SK-N-SH (cell line): ENCODE results near the gene WDR91. TPM values are rescaled to one million over a fixed set of nuclear protein-coding genes. Genes with fewer than 3 reads are reported as not detected.
A peak's percentile ranks its signal among the peaks of the same experiment; 100 is the strongest.

Experiments used
- CTCF ChIA-PET: fragments of 300-600, 350-600 bp; formaldehyde crosslinking; extraction: SDS; loops from one replicate; lab custom pipeline; 2021; lab: Yijun Ruan, JAX
- POLR2A ChIA-PET: fragments of 350-600 bp; sonication (Branson Sonifier 250); formaldehyde crosslinking; extraction: SDS; loops from one replicate; lab custom pipeline; 2020; ENCODE audit warnings: antibody characterized with exemption, inconsistent platforms; lab: Yijun Ruan, JAX
- DNase-seq: peaks from one replicate; pipeline ENCODE4 v3.0.0; 2012
- H2AFZ ChIP-seq: fragments of 200-600 bp; sonication (generic); 2 replicates; pipeline ENCODE4 v1.8.1; 2016; ENCODE audit warnings: antibody characterized with exemption, mild to moderate bottlenecking, low read depth
- H3F3A ChIP-seq: fragments of 200-600 bp; sonication (generic); replicated peaks from 2 replicates; pipeline ENCODE3; 2016; ENCODE audit warnings: antibody characterized with exemption, mild to moderate bottlenecking; ENCODE audit not compliant: insufficient read depth
- H3K27ac ChIP-seq, 2 experiments: fragments of 200-500 bp in 1 of 2; fragments of 200-600 bp in 1 of 2; sonication (Bioruptor generic) in 1 of 2; sonication (generic), shearing (Covaris generic) in 1 of 2; 2 replicates each; pipeline versions ENCODE4 v1.5.1 to v1.6.1; 2014 to 2016; ENCODE audit warnings: low read depth in 2 of 2, inconsistent platforms in 1 of 2, low read length in 1 of 2, mild to moderate bottlenecking in 1 of 2, mixed read lengths in 1 of 2
- H3K27me3 ChIP-seq: fragments of 200-600 bp; sonication (generic), shearing (Covaris generic); 2 replicates; pipeline ENCODE4 v1.6.1; 2016; ENCODE audit warnings: mixed run types; ENCODE audit not compliant: insufficient read depth
- H3K36me3 ChIP-seq, 2 experiments: fragments of 200-500 bp in 1 of 2; fragments of 200-600 bp in 1 of 2; sonication (Bioruptor generic) in 1 of 2; sonication (generic) in 1 of 2; replicated peaks in 1 of 2; 2 replicates each; pipeline versions ENCODE3 to v1.5.1; 2014 to 2016; ENCODE audit warnings: low read length in 1 of 2, mild to moderate bottlenecking in 1 of 2; ENCODE audit not compliant: insufficient read depth in 2 of 2, control insufficient read depth in 1 of 2
- H3K4me1 ChIP-seq, 2 experiments: fragments of 200-500 bp in 1 of 2; fragments of 200-600 bp in 1 of 2; sonication (Bioruptor generic) in 1 of 2; sonication (generic), shearing (Covaris generic) in 1 of 2; 2 replicates each; pipeline versions ENCODE4 v1.5.1 to v1.6.1; 2014 to 2016; ENCODE audit warnings: low read depth in 1 of 2, low read length in 1 of 2, mixed run types in 1 of 2; ENCODE audit not compliant: insufficient read depth in 2 of 2, control insufficient read depth in 1 of 2
- H3K4me2 ChIP-seq: fragments of 200-600 bp; sonication (generic), shearing (Covaris generic); 2 replicates; pipeline ENCODE4 v1.6.1; 2017; ENCODE audit warnings: mixed run types
- H3K4me3 ChIP-seq, 2 experiments: fragments of 200-500 bp in 1 of 2; fragments of 200-600 bp in 1 of 2; sonication (Bioruptor generic) in 1 of 2; sonication (generic), shearing (Covaris generic) in 1 of 2; 2 replicates each; pipeline versions ENCODE4 v1.5.1 to v1.8.1; 2014 to 2016; ENCODE audit warnings: low read depth in 2 of 2, inconsistent platforms in 1 of 2, low read length in 1 of 2, mild to moderate bottlenecking in 1 of 2, mixed read lengths in 1 of 2, moderate library complexity in 1 of 2
- H3K79me2 ChIP-seq: fragments of 200-600 bp; sonication (generic); 2 replicates; pipeline ENCODE4 v1.8.1; 2017; ENCODE audit warnings: mild to moderate bottlenecking; ENCODE audit not compliant: insufficient read depth
- H3K9ac ChIP-seq: fragments of 200-600 bp; sonication (generic); 2 replicates; pipeline ENCODE4 v1.6.1; 2017; ENCODE audit warnings: mixed run types
- H3K9me2 ChIP-seq: fragments of 200-600 bp; sonication (generic); 2 replicates; pipeline ENCODE4 v1.6.1; 2017; ENCODE audit warnings: mixed run types
- H3K9me3 ChIP-seq: fragments of 200-600 bp; sonication (generic); 2 replicates; pipeline ENCODE4 v1.6.1; 2017; ENCODE audit warnings: mixed run types, mild to moderate bottlenecking, moderate library complexity
- H4K20me1 ChIP-seq: fragments of 200-600 bp; sonication (generic); 2 replicates; pipeline ENCODE4 v1.6.1; 2017; ENCODE audit warnings: mild to moderate bottlenecking, mixed run types; ENCODE audit not compliant: insufficient read depth
- FOXM1 ChIP-seq: IDR thresholded peaks from 2 replicates; pipeline ENCODE4 v1.4.0; 2012; ENCODE audit warnings: low read depth, mild to moderate bottlenecking
- MAX ChIP-seq: IDR thresholded peaks from 2 replicates; pipeline ENCODE4 v1.4.0; 2012; ENCODE audit warnings: low read depth
- MXI1 ChIP-seq: IDR thresholded peaks from 2 replicates; pipeline ENCODE4 v1.6.1; 2012; ENCODE audit warnings: mild to moderate bottlenecking, low read depth, low read length, improper control_type of control experiment
- NFIC ChIP-seq: IDR thresholded peaks from 2 replicates; pipeline ENCODE4 v1.4.0; 2012; ENCODE audit warnings: borderline replicate concordance
- RXRA ChIP-seq: IDR thresholded peaks from 2 replicates; pipeline ENCODE4 v1.4.0; 2012; ENCODE audit warnings: low read depth, mild to moderate bottlenecking, borderline replicate concordance
- SMC3 ChIP-seq: IDR thresholded peaks from 2 replicates; pipeline ENCODE4 v1.6.1; 2012; ENCODE audit warnings: low read depth, low read length, improper control_type of control experiment
- YY1 ChIP-seq: IDR thresholded peaks from 2 replicates; pipeline ENCODE4 v1.4.0; 2012; ENCODE audit warnings: low read depth, mild to moderate bottlenecking
- WGBS: methylation state at CpG from one replicate; pipeline ENCODE4 v1.1.6; 2017; ENCODE audit warnings: low lambda C conversion rate; 5-methylcytosine and 5-hydroxymethylcytosine counted together
- polyA plus RNA-seq, 3 experiments: library from polyadenylated mRNA; depleted of rRNA; stranded (reverse); fragments of >200 nt; gene quantifications; 2 replicates each; pipeline ENCODE4 v1.2.3, GENCODE V29; 2012
- TF ChIP-seq, protein P1 (sequence below): IDR thresholded peaks from 2 replicates; pipeline ENCODE4; 2012

The WDR91 gene
- polyA plus RNA-seq, 1 of the 3 experiments (the other 2 are of a cell fraction), result 8.4 TPM

GRCh38 chr7:135162382-135163001 lies 48.8 kb downstream of the WDR91 start:
- Histone ChIP-seq H3K27ac (no peak overlapping the region), H3F3A (peaks cover 6% of the 10 kb centered on the region), H3K9me3 (no peaks in the 10 kb centered on the region), H3K4me3 (no peak overlapping the region), H3K4me1 (peaks cover 4 to 11% of the 10 kb centered on the region in 2 experiments; a peak in 3 of 4 replicates), H3K9me2 (no peaks in the 10 kb centered on the region), H3K4me2 (no peak overlapping the region), H3K36me3 (peaks cover 32 to 35% of the 10 kb centered on the region in 2 experiments), H3K79me2 (peaks cover 4% of the 10 kb centered on the region; the same call in 1 of the 2 replicates), H4K20me1 (no peaks in the 10 kb centered on the region), H2AFZ (no peak overlapping the region), H3K27me3 (no peaks in the 10 kb centered on the region), H3K9ac (no peak overlapping the region)
- ChIA-PET CTCF (interaction anchor here (0.7 to 1.7 kb wide), 2 partner anchors 8 to 55 kb away, joined by 3 to 4 read pairs; partner anchors contain the start of gene CYREN), POLR2A (no interaction called here)
- TF ChIP-seq FOXM1 (no peak), SMC3 (no peak), MXI1 (no peak), RXRA (no peak)
- TF ChIP-seq, protein P1, sequence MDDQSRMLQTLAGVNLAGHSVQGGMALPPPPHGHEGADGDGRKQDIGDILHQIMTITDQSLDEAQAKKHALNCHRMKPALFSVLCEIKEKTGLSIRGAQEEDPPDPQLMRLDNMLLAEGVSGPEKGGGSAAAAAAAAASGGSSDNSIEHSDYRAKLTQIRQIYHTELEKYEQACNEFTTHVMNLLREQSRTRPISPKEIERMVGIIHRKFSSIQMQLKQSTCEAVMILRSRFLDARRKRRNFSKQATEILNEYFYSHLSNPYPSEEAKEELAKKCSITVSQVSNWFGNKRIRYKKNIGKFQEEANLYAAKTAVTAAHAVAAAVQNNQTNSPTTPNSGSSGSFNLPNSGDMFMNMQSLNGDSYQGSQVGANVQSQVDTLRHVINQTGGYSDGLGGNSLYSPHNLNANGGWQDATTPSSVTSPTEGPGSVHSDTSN, result no peak
- WGBS, result 92% methylated on average over 2 of the region's 2 CpGs
- DNase-seq, result no peak

DNA sequence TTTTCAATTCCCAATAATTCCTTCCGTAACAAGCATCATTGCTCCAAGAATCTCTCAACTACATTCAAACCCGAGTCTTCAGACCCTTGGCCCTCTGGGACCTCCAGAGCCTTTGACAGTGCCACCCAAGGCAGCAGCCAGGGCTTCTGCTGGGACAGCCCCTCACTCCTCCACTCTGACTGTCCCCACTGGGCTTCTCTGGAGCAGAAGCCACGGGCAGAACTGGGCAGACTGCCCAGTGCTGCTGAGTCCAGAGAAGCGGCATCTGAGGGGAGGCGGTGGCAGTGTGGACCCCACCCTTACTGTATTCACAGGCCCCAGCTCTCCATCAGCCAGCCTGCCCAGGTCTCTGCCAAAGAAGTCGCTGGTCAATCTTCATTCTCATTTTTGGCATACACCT lies 49.7 kb downstream of the WDR91 start:
- ChIA-PET CTCF (interaction anchor here (0.6 to 1.1 kb wide), 3 partner anchors 9 to 11 kb away, joined by 3 to 5 read pairs (median 3); partner anchors contain the start of gene CYREN), POLR2A (no interaction called here)
- H3K4me1 ChIP-seq, result peaks cover 4 to 11% of the 10 kb centered on the region in 2 experiments; a peak in 3 of 4 replicates
- H3F3A ChIP-seq, result peaks cover 6% of the 10 kb centered on the region
- no peaks in the 10 kb centered on the region for H3K9me2 ChIP-seq
- H3K9me3 ChIP-seq, result no peaks in the 10 kb centered on the region
- H3K79me2 ChIP-seq, result no peaks in the 10 kb centered on the region
- TF ChIP-seq MXI1, result no peak
- no peak for TF ChIP-seq NFIC
- TF ChIP-seq MAX, result no peak
- no peak for TF ChIP-seq YY1
- TF ChIP-seq, protein P1, result no peak
- no peak for TF ChIP-seq SMC3
- 81% methylated on average over 6 of the region's 6 CpGs for WGBS
- H3K4me3 ChIP-seq, result no peak overlapping the region
- H3K4me2 ChIP-seq, result no peak overlapping the region
- H3K27ac ChIP-seq, result 0 out of 4 replicates have a peak overlapping the region, but pooled peaks of 1 of the 2 experiments have one; percentile 25
- no peak overlapping the region for H3K9ac ChIP-seq
- peaks cover 24 to 27% of the 10 kb centered on the region in 2 experiments for H3K36me3 ChIP-seq
- H2AFZ ChIP-seq, result no peak overlapping the region
- no peaks in the 10 kb centered on the region for H3K27me3 ChIP-seq
- H4K20me1 ChIP-seq, result no peaks in the 10 kb centered on the region
- peak; percentile 12 for DNase-seq
